SK-N-MC (cell line): ENCODE measurements around the gene PCSK6.

Source experiments
- EZH2 ChIP-seq: fragments of 200-600 bp; sonication (generic); IDR thresholded peaks from one replicate; pipeline ENCODE4 v1.6.1; 2017; ENCODE audit warnings: antibody characterized with exemption
- POLR2AphosphoS5 ChIP-seq: IDR thresholded peaks from 2 replicates; pipeline ENCODE4 v1.6.1; 2012; ENCODE audit warnings: mild to moderate bottlenecking, low read depth, low read length, borderline replicate concordance

DNA sequence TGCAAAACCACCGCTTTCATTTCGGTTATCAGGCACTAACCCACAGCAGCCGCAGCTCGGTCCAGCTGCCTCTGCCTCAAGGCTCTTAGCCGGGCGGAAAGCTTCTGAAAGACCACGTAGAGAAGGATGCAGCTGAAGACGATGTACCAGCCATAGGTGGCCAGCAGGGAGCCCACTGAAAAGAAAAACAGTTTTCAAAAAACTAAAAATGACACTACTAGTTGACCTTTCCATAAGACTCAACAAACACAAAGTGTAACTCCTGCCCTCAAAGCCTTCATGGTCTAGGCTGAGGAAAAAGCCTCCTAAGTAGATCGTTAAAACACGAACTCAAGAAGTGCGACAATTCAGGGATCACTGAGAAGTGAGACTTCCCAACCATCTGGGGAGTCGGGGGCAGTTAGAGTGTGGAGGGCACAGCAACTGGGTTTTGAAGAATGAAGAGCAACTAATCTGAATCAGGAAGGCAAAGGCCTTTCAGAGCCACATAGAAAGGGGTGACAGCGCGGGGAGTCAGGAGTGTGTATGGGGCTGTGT lies 212.9 kb downstream of the PCSK6 start:
- TF ChIP-seq EZH2 (no peak), POLR2AphosphoS5 (no peak)
